ENCODE results near the gene PRKACG.

The PRKACG gene

DNA sequence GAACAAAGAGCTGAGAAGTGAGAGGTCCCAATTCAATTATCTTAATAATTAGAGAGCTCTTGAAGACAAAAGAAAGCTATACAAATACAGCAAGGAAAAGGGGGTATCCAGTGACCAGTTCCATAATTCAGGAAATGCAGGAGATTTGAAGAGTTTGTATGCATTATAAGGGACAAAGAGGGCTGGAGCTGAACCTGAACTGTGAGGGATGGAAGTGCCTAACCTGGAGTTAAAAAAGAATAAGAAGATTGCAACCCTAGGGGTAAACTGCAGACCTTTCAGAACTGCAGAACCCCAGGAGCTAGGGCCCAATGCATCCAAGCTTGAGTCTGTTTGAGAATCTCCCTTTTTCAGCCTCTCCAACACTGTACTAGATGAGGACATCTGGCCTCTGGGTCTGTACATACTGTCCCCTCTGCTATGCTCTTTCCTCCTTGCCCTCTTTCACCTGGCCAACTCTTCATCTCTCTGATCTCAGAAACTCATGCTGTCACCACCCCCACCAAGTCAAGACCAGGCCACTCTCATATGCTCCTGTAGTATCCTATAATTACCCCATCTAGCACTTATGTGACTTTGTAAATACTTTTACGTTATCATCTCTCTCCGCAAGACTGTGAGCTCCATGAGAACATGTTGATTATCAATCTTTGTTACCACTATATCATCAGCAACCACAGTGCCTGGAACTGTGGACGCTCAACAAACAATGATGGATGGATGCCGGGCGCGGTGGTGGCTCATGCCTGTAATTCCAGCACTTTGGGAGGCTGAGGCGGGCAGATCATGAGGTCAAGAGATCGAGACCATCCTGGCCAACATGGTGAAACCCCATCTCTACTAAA, 6.6 kb upstream of the PRKACG start:
- Histone ChIP-seq H3K9ac (ENCODE audit: low read length) (no peak overlapping the region), H3K79me2 (ENCODE audit: insufficient read depth, low read length) (no peaks in the 10 kb centered on the region), H3K4me3 (ENCODE audit: insufficient read depth, low read length, poor library complexity, severe bottlenecking) (no peak overlapping the region), H2AFZ (ENCODE audit: low read depth, low read length, severe bottlenecking) (no peak overlapping the region), H3F3A (ENCODE audit: insufficient read depth) (no peaks in the 10 kb centered on the region), H3K36me3 (ENCODE audit: low read length) (no peaks in the 10 kb centered on the region), H4K20me1 (ENCODE audit: low read depth, low read length) (no peaks in the 10 kb centered on the region), H3K9me2 (replicated peaks; ENCODE audit: insufficient read depth, low read length) (no peaks in the 10 kb centered on the region), H3K9me3 (ENCODE audit: insufficient read depth, low read length) (no peaks in the 10 kb centered on the region), H3K4me2 (ENCODE audit: low read depth, low read length, poor library complexity, severe bottlenecking) (no peak overlapping the region), H3K27me3 (ENCODE audit: low read length) (no peaks in the 10 kb centered on the region), H3K27ac (ENCODE audit: low read depth, low read length) (no peak overlapping the region)
- TF ChIP-seq CTCF (IDR thresholded peaks at IDR 0.05; ENCODE audit: insufficient read depth, low read length, poor library complexity, severe bottlenecking) (no peak), EZH2phosphoT487 (conservative IDR thresholded peaks at IDR 0.05; ENCODE audit: low read length) (no peak)

- Histone ChIP-seq H3K79me2 (ENCODE audit: insufficient read depth, low read length) (no peaks in the 10 kb centered on the region), H2AFZ (ENCODE audit: low read depth, low read length, severe bottlenecking) (no peak overlapping the region), H3K36me3 (ENCODE audit: low read length) (no peaks in the 10 kb centered on the region), H3K9me2 (replicated peaks; ENCODE audit: insufficient read depth, low read length) (no peaks in the 10 kb centered on the region), H3F3A (ENCODE audit: insufficient read depth) (no peaks in the 10 kb centered on the region), H3K9me3 (ENCODE audit: insufficient read depth, low read length) (no peaks in the 10 kb centered on the region), H3K27me3 (ENCODE audit: low read length) (no peaks in the 10 kb centered on the region), H4K20me1 (ENCODE audit: low read depth, low read length) (no peaks in the 10 kb centered on the region), H3K4me2 (ENCODE audit: low read depth, low read length, poor library complexity, severe bottlenecking) (no peak overlapping the region), H3K27ac (ENCODE audit: low read depth, low read length) (no peak overlapping the region), H3K4me3 (ENCODE audit: insufficient read depth, low read length, poor library complexity, severe bottlenecking) (no peak overlapping the region), H3K9ac (ENCODE audit: low read length) (no peak overlapping the region)
- TF ChIP-seq CTCF (IDR thresholded peaks at IDR 0.05; ENCODE audit: insufficient read depth, low read length, poor library complexity, severe bottlenecking): no peak
- no peak for TF ChIP-seq EZH2phosphoT487 (conservative IDR thresholded peaks at IDR 0.05; ENCODE audit: low read length)
Observed at GRCh38 chr9:69019808-69020207, 5.9 kb upstream of the PRKACG start.

DNA sequence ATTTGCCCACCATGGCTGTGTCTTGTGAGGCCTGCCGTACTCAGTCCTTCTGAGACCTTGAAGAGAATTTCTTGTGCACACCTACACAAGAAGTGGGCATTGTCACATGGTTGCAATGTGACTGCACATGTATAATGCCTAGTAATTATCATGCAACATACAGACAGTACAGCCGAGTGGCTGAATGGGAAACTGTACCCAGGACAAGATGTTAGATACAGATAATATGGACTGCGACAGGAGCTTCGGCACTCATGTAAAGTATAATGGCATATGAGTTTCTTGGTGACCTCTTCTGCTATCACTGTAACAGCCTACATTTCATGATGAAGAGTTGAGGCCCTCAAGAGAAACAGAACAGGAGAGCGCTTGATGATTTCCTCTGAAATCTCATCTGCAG, 4.8 kb upstream of the PRKACG start:
- Histone ChIP-seq H2AFZ (ENCODE audit: low read depth, low read length, severe bottlenecking) (no peak overlapping the region), H3K4me3 (ENCODE audit: insufficient read depth, low read length, poor library complexity, severe bottlenecking) (no peak overlapping the region), H4K20me1 (ENCODE audit: low read depth, low read length) (no peaks in the 10 kb centered on the region), H3K4me2 (ENCODE audit: low read depth, low read length, poor library complexity, severe bottlenecking) (no peak overlapping the region), H3K27ac (ENCODE audit: low read depth, low read length) (no peak overlapping the region), H3K27me3 (ENCODE audit: low read length) (no peaks in the 10 kb centered on the region), H3F3A (ENCODE audit: insufficient read depth) (no peaks in the 10 kb centered on the region), H3K9ac (ENCODE audit: low read length) (no peak overlapping the region), H3K36me3 (ENCODE audit: low read length) (no peaks in the 10 kb centered on the region), H3K9me2 (replicated peaks; ENCODE audit: insufficient read depth, low read length) (no peaks in the 10 kb centered on the region), H3K79me2 (ENCODE audit: insufficient read depth, low read length) (no peaks in the 10 kb centered on the region), H3K9me3 (ENCODE audit: insufficient read depth, low read length) (no peaks in the 10 kb centered on the region)
- TF ChIP-seq EZH2phosphoT487 (conservative IDR thresholded peaks at IDR 0.05; ENCODE audit: low read length) (no peak), CTCF (IDR thresholded peaks at IDR 0.05; ENCODE audit: insufficient read depth, low read length, poor library complexity, severe bottlenecking) (no peak)
